ENCODE data around the gene TULP3. TPM values are rescaled to one million over a fixed set of nuclear protein-coding genes. Genes with fewer than 3 reads are reported as not detected.
A peak's percentile ranks its signal among the peaks of the same experiment; 100 is the strongest.

Gene TULP3
- total RNA-seq, 1 donor from 2014 or later, result 15.4 TPM

DNA sequence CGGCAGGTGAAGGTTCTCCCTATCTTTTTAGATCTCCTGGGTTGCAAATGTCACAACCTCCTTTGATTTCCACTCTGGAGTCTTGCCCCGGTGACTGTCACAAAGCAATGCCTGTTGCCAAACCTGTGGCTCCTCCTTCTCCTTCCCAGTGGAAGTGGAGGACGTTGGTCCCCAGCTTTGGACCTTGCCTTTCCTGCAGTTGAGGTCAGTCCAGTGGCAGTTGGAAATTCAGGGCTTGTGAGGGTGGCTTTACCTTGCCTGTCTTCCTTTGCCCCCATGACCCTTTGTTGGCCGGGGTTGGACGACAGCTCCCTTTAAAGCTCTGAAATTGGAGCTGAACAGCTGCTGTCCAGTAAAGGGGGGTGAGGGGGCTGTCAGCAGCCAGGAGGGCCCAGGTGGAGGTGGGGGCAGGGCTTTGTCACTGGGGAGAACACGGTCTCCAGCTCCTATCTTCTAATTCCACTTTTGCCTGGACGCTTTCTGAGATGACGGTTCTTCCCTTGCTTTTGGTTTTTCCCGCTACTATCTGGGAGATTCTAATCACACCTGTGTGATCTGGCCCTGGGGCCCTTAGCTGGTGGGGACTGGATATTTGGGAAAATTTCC, 72.6 kb downstream of the TULP3 start:
- H3K4me3 ChIP-seq, result peak overlapping the region; percentile 17
- no peak for TF ChIP-seq CTCF (IDR thresholded peaks at IDR 0.05)
- no peak for DNase-seq
- no peak for ATAC-seq
- peaks cover 2% of the 10 kb centered on the region for H3K27me3 ChIP-seq (ENCODE audit: low read depth)
- H3K27ac ChIP-seq, result peak overlapping the region; percentile 76
- H3K9me3 ChIP-seq, result no peaks in the 10 kb centered on the region
- no peaks in the 10 kb centered on the region for H3K36me3 ChIP-seq
- peaks cover 12% of the 10 kb centered on the region for H3K4me1 ChIP-seq
- intact Hi-C loops (cut with DNase I), result no loop called here

DNA sequence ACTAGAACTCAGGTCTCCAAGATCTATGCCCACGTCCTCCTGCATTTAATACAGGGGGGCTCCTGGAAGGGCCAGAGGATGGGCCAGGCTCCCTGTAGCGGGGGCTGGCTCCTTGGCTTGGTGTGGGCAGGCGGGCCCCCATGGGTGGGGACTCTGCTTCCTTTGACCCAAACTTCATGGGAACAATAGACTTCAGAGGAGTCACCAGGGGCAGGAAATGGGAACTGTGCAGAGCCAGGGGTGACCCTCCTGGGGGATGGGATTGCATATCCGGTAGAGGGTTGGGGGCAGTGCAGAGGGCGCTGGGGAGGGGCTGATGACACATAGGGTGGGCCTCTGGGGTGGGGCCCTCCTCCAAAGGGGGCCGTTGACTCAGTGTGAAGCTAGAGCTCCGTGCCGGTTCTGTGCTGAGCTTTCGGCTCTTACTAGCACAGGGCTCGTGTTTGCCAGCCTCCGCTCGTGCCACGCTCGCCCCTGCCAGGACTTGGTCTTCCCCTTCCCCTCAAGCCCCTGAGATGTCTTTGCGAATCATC, 73.1 kb downstream of the TULP3 start:
- intact Hi-C loops (cut with DNase I), result no loop called here
- H3K36me3 ChIP-seq, result no peaks in the 10 kb centered on the region
- ATAC-seq (peak in 1 of 2 donors; percentile 30), DNase-seq (no peak)
- no peaks in the 10 kb centered on the region for H3K9me3 ChIP-seq
- peaks cover 8% of the 10 kb centered on the region for H3K4me1 ChIP-seq
- H3K27ac ChIP-seq, result peak overlapping the region; percentile 76
- peak overlapping the region; percentile 17 for H3K4me3 ChIP-seq
- TF ChIP-seq CTCF (IDR thresholded peaks at IDR 0.05), result no peak
- H3K27me3 ChIP-seq (ENCODE audit: low read depth), result no peaks in the 10 kb centered on the region

DNA sequence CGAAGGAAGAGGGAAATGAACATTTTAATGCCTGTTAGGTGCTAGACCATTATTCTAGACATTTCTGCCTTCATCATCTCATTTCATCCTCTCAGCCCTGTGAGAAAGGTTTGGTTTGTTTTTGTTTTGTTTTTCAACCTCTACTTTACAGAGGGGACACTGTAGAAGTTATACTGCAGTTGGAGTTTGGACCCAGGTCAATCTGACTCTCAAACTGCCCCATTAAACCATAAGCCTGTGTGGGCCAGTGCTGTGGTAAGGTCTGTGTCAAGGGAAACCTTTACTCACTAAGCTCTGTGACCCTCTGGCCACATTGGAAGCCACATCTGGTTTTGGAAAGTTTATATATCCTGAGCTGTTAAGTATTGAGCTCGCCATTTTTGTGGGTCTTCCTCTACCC, 77.0 kb downstream of the TULP3 start:
- no peak for TF ChIP-seq CTCF (IDR thresholded peaks at IDR 0.05)
- ATAC-seq, result no peak

GRCh38 chr12:2970744-2971143, 80.1 kb downstream of the TULP3 start:
- Histone ChIP-seq H3K4me1 (peaks cover 11% of the 10 kb centered on the region), H3K4me3 (no peak overlapping the region), H3K36me3 (no peaks in the 10 kb centered on the region), H3K9me3 (no peaks in the 10 kb centered on the region), H3K27ac (no peak overlapping the region), H3K27me3 (ENCODE audit: low read depth) (no peaks in the 10 kb centered on the region)
- intact Hi-C loops (cut with DNase I), result no loop called here
- peak; percentile 44 to 49 for ATAC-seq
- TF ChIP-seq CTCF (IDR thresholded peaks at IDR 0.05), result no peak
- DNase-seq, result no peak

More for the DNA sequence above, 77.0 kb downstream of the TULP3 start:
- no peak for DNase-seq
- Histone ChIP-seq H3K36me3 (no peaks in the 10 kb centered on the region), H3K27ac (no peak overlapping the region), H3K9me3 (no peaks in the 10 kb centered on the region), H3K4me3 (no peak overlapping the region), H3K4me1 (peaks cover 5% of the 10 kb centered on the region), H3K27me3 (ENCODE audit: low read depth) (no peaks in the 10 kb centered on the region)
- intact Hi-C loops (cut with DNase I), result no loop called here

- no peak overlapping the region for H3K4me3 ChIP-seq
- ATAC-seq (no peak), DNase-seq (no peak)
- H3K4me1 ChIP-seq, result peaks cover 11% of the 10 kb centered on the region
- no peak overlapping the region for H3K27ac ChIP-seq
- intact Hi-C loops (cut with DNase I), result no loop called here
- TF ChIP-seq CTCF (IDR thresholded peaks at IDR 0.05), result no peak
- H3K9me3 ChIP-seq, result no peaks in the 10 kb centered on the region
- no peaks in the 10 kb centered on the region for H3K36me3 ChIP-seq
- H3K27me3 ChIP-seq (ENCODE audit: low read depth), result no peaks in the 10 kb centered on the region
These were observed 82.9 kb downstream of the TULP3 start for GRCh38 chr12:2973566-2973965.

Measured in lower lobe of right lung (tissue), 2 donors.